SH-SY5Y (cell line): ENCODE measurements around the gene PPID.

Experiments used
- GATA2 ChIP-seq: IDR thresholded peaks from 2 replicates; pipeline ENCODE4 v1.6.1; 2011; ENCODE audit warnings: mild to moderate bottlenecking, low read depth, low read length
- GATA3 ChIP-seq: IDR thresholded peaks from 2 replicates; pipeline ENCODE4 v1.6.1; 2011; ENCODE audit warnings: low read depth, mild to moderate bottlenecking, low read length, moderate library complexity

- TF ChIP-seq GATA3 (no peak), GATA2 (no peak)
Measured at GRCh38 chr4:158763462-158763861, 40.3 kb upstream of the PPID start.
